GM20000 (cell line): Measurements from ENCODE around the gene TRA2B.

Experiments
- DNase-seq: peaks from one replicate; pipeline ENCODE4 v3.0.0; 2012; ENCODE audit warnings: low spot score
- CTCF ChIP-seq: IDR thresholded peaks from 2 replicates; pipeline ENCODE4 v1.5.1; 2012; ENCODE audit warnings: mild to moderate bottlenecking, control low read depth; ENCODE audit errors: extremely low read depth, missing control alignments

The TRA2B gene

DNA sequence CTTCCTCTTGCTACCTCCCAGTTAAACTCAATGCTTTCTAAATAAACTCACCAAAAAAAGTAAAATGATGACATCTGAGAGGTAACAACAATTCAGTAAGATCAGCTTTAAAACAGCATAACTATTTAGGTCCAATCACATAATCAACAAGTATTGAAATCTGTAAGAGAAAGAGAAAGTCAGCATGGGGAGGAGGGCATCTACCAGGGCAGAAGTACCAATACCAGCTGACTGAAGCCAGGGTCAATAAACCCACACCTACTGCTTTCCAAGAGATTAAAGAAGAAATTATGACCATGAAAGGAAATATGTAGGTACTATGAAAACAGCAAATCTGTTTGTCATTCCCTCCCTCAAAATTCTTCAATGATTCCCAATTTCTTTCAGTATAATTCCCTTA lies 70.8 kb downstream of the TRA2B start:
- DNase-seq: no peak
- no peak for TF ChIP-seq CTCF

- TF ChIP-seq CTCF: no peak
- DNase-seq: no peak
Observed at GRCh38 chr3:185866555-185866954, 71.3 kb downstream of the TRA2B start.
